OCI-LY3 (cell line): Measurements from ENCODE around the gene PRRC1.

ENCODE experiments used
- CTCF ChIP-seq: fragments of 200-600, 300-600 bp; sonication (generic); IDR thresholded peaks from 2 replicates; pipeline ENCODE4 v1.5.1; 2014; ENCODE audit warnings: antibody characterized with exemption, low read length, low read depth
- EZH2phosphoT487 ChIP-seq: fragments of 200-600 bp; shearing (Covaris generic); IDR thresholded peaks from 2 replicates; pipeline ENCODE4 v1.6.1; 2018; ENCODE audit warnings: antibody characterized with exemption, mixed run types, low read depth

GRCh38 chr5:127567026-127567768, 49.8 kb downstream of the PRRC1 start:
- TF ChIP-seq CTCF (no peak), EZH2phosphoT487 (no peak)
